ENCODE measurements around the gene NAB1.

The NAB1 gene

GRCh38 chr2:190717764-190718651 is 69.1 kb downstream of the NAB1 start:
- DNase-seq, result peak in 1 of 2 donors; percentile 36

GRCh38 chr2:190718652-190719526 is 70.0 kb downstream of the NAB1 start:
- peak; percentile 73 to 79 for DNase-seq

- DNase-seq, result no peak
Observed at GRCh38 chr2:190720276-190720675, 71.4 kb downstream of the NAB1 start.

DNA sequence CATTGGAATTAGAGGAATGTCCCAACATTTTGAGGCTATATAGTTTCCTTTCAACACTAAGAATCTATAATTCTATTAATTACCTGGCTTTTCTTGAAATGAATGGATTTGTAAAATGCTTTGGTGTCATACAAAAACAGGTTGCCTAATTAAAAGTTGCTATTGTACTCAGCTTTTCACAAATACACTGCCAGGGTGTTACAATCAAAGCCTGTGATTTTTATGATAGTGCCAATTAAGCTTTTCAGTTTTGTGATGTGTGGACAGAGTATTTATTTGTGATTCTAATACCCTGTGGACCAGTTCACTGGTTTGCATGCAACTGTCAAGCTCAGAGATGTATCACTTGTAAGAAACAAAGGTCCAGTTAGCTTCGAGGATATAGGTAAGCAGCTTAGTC is 71.8 kb downstream of the NAB1 start:
- DNase-seq, result no peak

DNA sequence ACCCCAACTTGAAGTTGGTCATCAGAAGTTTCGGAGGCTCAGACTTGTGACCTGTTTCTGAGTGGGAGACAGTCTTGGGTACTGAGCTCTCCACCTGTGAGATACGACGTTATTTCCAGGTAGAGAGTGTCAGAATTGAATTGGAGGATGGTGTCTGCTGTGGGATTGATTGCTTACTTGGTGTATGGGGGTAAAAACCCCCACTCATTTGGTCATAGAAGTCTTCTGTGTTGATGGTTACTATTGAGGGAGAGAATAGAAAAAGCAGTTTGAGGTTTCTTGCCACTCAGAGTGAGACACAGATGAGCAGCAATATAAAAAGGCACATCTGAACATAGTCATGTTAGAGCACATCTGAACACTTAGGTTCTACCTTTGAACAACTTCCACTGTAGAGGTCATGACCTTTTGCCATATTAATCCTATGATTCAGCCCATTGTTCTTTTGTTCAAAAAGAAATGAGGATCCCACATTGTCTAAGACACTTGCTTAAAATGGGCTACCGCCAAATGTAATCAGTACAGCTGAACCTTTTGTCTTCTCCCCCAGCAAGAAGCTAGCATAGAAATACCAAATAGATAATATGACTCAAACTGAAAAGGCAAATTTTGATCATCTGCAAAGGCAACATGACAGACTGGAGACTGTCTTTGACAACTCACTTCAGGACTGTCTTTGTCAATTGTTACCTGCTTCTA is 73.3 kb downstream of the NAB1 start:
- peak; percentile 11 to 39 for DNase-seq

DNA sequence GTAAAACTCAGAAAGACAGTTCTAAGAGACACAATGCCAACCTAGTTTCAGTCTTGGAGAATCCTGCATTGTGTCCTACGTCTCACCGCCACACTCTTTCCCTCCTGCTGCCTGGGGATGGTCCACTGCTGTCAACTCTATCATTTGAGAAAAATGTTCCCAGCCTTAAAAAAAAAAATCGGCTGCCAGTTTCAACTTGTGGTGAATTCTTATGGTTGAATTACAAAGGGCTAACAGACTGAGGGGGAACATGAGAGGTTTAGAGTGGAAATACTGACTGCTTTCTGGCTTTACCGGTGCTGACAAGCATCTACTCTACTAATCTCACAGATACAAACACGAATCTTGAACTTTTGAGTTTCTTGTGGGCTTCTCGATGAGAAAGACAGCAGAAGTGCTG is 74.0 kb downstream of the NAB1 start:
- peak; percentile 18 to 33 for DNase-seq

- no peak for DNase-seq
Observed at GRCh38 chr2:190723397-190724090, 74.7 kb downstream of the NAB1 start.

DNA sequence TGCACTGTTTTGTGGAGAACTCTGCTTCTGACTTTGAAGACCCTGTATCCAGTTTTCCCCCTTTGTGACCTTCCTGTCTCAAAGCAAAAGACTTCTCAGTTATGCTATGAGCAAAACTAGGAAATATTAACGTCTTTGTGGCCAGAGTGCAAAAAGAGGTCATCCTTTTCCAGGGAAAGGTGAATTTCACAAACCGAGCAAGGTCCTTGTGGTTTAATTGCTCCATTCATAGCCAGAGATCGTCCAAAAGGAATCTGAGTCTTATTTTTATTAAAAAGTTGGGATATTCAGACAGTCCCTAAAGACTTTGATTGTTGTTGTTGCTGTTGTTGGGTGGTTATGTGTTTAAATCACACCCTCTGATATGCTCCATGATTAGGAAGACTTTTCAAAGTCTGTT is 77.4 kb downstream of the NAB1 start:
- no peak for DNase-seq

- DNase-seq, result no peak
Observed at GRCh38 chr2:190736355-190736754, 87.5 kb downstream of the NAB1 start.

DNA sequence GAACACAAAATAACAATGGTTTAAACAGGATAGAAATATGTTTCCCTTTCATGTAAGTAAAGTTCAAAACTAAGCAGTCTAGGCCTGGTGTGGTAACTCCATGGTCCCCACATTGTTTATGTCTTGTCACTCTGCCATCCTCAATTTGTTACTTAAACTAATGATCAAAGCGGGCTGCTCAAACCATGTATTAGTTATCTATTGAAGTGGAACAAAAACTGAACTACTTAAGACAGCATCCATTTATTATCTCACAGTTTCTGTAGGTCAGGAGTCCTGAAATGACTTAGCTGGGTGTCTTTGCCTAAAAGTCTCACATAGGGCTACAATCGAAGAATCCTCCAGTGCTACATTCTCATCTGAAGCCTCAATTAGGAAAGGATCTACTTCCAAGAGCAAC is 91.6 kb downstream of the NAB1 start:
- no peak for DNase-seq

All from stimulated activated CD4-positive, alpha-beta T cell treated with anti-CD3 and anti-CD28 coated beads, Interleukin-2, amount 100 ng/mL, for 24 hours (primary cell).